Body of pancreas (tissue), 4 donors: ENCODE results near the gene HUWE1.

Experiments
- POLR2A ChIP-seq, 3 donors: fragments of 450-650 bp; IDR thresholded peaks; one replicate each; pipeline ENCODE4 v1.6.1; 2016; ENCODE audit warnings: antibody characterized with exemption in 3 of 3, mild to moderate bottlenecking in 2 of 3
- TF ChIP-seq, protein P1 (sequence below), 7 experiments: fragments of 450-650 bp in 4 of 7; fragments of 200-600 bp in 3 of 7; sonication (generic) in 3 of 7; IDR thresholded peaks; one replicate each; pipeline ENCODE4 v1.5.1; 2016 to 2019; ENCODE audit warnings: antibody characterized with exemption in 7 of 7

DNA sequence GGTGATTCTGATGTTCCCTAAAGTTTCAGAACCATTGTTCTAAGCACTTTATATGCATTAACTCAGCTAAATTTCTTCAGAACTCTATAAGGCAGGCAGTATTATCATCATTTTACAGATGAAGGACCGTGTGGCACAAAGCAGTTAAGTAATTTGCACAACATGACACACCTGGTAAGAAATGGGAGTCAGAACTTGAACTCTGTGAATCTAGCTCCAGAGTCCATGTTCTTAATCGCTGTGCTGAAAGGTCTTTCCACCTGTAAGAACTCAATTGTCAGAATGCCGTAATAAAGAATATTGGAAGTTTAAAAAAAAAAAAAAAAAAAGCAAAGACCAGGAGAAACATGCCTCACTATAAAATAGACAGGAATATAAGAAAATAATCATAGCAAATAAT is 9.2 kb downstream of the HUWE1 start:
- TF ChIP-seq POLR2A (IDR thresholded peaks at IDR 0.05) = no peak
- TF ChIP-seq, protein P1, sequence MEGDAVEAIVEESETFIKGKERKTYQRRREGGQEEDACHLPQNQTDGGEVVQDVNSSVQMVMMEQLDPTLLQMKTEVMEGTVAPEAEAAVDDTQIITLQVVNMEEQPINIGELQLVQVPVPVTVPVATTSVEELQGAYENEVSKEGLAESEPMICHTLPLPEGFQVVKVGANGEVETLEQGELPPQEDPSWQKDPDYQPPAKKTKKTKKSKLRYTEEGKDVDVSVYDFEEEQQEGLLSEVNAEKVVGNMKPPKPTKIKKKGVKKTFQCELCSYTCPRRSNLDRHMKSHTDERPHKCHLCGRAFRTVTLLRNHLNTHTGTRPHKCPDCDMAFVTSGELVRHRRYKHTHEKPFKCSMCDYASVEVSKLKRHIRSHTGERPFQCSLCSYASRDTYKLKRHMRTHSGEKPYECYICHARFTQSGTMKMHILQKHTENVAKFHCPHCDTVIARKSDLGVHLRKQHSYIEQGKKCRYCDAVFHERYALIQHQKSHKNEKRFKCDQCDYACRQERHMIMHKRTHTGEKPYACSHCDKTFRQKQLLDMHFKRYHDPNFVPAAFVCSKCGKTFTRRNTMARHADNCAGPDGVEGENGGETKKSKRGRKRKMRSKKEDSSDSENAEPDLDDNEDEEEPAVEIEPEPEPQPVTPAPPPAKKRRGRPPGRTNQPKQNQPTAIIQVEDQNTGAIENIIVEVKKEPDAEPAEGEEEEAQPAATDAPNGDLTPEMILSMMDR (IDR thresholded peaks at IDR 0.05) = no peak
